HG03342 (cell line): ENCODE results near the gene KMT2E.
"Not testable (repeated sequence)": the region's sequence is repeated elsewhere in the genome, so short reads cannot be mapped to it uniquely, and the experiment has no call there.

Source experiments
- ATAC-seq: cut with Tn5 transposase; IDR thresholded peaks from one replicate; pipeline ENCODE4 v1.9.1; 2021; ENCODE audit warnings: mild to moderate bottlenecking, moderate library complexity; ENCODE audit not compliant: unreplicated experiment

Gene KMT2E

DNA sequence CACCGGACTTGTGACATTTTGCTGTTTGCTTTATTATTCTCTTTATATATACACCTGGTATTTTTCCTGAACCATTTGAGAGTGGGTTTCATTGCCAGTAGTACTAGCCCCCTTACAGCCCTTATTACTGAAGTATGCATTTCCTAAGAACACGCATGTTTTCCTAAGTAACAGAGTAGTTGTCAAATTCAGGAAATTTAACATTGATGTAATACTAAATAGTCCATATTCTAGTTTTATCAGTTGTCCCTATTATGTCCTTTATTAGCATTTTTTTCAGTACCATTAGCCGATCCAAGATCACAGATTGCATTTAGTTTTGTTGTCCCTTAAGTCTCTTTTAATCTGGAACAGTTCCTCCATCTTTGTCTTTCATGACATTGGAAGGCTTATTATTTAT, 8.0 kb downstream of the KMT2E start:
- no peak for ATAC-seq

DNA sequence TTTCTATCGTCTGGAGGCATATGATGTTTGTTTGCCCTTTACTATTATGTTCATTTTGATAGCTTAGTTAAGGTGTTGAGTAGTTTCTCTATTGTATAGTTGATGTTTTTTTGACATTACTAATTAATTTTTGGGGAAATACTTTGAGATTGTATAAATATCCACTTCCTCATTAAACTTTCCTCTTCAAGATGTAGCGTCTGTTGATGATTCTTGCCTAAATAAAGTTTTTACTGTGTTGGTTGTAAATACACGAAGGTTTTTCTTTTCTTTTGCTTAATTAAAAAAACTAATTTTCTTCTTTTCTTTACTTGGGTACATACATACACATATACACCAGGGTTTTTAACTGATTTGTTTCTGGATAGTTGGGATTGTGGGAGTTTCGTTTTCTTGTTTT, 8.5 kb downstream of the KMT2E start:
- no peak for ATAC-seq

DNA sequence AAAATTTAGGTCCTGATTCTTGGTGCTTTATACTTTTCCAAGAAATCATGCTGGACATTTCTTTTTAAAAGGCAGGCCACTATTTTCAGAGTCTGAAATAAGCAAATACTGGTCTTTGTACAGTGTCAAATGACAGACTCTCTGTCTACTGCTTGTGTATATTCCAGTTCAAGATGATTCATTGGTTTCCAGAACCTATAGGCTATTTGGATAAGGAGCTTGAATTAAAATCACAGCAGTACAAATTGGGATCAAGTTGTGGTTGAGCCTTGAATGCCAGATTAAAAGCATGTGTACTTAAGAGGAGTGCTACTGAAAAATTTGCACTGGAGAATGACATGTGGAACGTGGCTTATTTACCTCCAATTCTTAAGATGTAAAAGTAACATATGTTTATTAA, 10.7 kb downstream of the KMT2E start:
- ATAC-seq = no peak

DNA sequence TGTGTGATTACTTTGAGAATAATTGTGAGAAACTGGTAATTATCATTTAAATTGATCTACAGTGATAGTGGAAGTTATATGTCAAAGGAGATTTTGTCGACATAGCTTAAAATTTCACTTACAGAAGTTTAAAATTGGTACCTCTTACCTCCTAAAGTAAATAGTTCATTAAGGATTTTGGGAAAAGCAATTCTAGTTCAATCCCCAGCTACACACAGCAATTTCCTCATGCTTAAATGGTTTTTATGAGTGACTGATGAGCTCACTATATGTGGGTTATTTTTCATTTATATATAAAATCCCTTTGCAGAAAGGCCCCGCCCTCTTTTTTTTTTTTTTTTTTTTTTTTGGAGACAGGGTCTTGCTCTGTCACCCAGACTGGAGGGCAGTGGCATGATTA, 12.7 kb downstream of the KMT2E start:
- ATAC-seq = no peak

DNA sequence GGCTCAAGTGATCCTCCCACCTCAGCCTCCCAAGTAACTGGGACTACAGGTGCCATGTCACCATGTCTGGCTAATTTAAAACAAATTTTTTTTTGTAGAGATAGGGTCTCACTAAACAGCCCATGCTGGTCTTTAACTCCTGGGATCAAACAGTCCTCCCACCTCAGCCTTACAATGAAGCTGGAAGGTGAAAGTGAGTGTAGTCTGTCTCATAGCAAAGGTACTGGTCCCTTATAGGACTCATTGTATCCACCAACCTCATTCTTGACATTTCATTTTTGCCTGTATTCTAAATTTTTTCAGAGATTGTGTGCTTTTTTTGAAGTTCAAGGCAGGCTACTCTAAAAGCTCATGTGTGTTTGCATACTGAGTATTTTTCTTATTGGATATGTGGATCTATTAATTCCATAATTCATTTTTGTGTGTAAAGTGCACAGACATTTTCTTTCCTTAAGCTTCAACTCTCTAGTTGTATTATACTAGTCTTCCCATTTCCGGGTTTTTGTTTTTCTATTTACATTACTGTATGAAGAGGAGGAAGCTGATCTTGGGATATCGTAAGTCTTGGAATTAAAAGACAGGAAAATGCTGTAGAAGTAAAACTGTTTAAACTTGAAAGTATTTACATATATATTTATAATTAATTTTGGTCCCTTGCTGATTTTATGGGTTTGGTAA, 13.3 kb downstream of the KMT2E start:
- ATAC-seq = no peak

DNA sequence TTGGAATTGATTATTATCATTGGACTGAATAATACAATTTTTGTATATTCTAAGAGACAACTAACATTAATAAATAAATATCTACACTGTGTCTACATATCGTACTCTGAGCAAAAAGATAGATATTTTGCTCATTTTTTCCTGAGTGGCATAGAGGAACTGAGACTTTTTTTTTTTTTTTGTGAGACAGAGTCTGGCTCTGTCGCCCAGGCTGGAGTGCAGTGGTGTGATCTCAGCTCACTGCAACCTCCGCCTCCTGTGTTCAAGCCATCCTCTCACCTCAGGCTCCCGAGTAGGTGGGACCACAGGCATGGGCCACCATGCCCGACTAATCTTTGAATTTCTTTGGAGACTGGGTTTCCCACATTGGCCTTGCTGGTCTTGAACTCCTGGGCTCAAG, 14.0 kb downstream of the KMT2E start:
- peak; percentile 59 for ATAC-seq

DNA sequence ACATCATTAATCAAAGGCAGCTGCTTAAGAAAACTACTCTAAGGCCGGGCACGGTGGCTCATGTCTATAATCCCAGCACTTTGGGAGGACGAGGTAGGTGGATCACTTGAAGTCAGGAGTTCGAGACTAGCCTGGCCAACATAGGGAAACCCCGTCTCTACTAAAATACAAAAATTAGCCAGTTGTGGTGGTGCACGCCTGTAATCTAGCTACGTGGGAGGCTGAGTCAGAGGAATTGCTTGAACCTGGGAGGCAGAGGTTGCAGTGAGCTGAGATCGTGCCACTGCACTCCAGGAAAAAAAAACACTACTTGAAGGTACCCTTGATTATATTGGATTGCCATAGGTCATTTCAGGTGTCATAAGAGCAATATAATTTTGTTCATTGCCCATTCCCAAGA, 14.9 kb downstream of the KMT2E start:
- not testable (repeated sequence) for ATAC-seq

DNA sequence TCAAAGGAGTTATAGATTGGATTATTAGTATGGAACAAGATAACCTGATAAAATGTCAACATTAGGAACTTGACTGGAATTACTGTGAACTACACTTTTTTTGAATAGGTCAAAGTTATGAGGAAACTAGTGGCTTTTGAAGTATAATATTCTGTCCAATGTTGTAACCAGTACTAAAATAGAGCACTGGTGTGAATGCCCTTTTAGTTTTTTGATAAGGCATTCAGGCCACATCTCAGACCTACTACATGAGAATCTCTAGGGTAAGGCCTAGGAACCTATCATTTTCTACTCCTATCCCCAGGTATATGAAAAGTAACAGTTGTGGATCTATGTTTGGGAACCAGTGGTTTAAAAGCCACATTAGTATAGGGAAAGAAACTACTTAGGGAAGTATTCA, 16.4 kb downstream of the KMT2E start:
- no peak for ATAC-seq

DNA sequence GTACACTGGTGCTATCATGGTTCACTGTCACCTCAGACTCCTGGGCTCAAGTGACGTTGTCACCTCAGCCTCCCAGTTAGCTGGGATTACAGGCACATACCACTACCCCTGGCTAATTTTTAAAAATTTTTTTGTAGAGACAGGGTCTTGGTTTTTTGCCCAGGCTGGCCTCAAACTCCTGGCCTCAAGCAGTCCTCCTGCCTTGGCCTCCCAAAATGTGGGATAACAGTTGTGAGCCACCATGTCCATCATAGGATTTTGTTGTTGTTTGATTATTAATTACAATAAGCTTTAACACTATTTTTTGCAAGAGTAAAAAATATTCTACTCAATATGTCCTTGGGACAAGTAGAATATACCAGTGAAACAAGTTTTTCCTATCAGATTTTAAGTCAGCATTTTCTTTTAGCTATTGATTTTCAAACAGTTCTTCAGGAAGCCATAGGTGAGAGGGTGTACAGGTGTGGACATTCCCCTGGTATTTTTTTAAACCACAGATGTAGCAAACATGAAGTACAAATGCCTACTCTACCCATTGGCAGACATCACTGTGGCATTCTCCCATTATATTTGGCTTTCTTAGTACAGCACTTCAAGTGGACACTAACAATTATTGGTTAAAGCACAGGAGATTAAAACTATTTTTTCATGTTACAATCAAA, 18.7 kb downstream of the KMT2E start:
- no peak for ATAC-seq

DNA sequence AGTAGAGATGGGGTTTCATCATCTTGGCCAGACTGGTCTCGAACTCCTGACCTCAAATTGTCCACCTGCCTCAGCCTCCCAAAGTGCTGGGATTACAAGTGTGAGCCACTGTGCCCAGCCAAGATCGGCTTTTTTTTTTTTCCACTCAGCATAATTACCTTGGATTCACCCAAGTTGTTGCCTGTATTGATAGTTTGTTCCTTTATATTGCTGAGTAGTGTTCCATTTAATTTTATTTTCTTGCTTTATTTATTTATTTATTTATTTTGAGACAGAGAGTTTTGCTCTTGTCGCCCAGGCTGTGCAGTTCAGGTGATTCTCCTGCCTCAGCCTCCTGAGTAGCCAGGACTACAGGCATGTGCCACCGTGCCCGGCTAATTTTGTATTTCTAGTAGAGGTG, 21.3 kb downstream of the KMT2E start:
- ATAC-seq = no peak

DNA sequence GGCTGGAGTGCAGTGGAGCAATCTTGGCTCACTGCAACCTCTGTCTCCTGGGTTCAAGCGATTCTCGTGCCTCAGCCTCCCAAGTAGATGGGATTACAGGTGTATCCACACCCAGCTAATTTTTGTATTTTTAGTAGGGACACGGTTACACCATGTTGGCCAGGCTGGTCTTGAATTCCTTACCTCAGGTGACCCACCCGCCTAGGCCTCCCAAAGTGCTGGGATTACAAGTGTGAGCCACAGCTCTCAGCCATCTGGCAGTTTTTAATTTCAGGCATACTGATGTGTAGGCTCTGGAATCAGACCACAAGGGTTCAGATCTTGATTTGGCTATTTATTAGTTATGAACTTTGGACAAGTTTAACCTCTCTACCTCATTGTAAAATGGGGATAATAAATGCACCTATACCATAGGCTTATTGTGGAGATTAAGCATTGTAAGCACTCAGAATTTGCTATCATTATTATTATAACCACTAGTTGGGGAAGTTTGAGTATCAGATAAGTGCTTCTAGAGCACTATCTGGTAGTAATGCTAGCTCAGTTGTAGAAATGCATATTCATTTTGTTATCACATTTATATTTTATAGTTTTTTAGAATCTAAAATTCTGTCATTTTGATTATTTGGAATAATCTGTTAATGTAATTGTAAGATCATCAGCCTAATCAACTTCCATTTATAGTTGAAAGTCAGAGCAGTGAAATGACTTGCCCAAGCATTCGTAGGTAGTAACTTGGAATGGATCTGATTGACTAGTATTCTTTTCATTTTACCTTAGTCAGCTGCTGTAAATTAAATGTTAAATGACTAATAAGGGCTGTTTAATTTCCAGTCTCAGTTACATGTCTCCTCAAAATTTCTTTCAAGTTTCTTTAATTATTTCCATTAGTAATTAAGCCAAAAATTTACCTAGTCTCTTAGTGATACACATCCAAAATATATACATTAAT, 22.5 kb downstream of the KMT2E start:
- ATAC-seq = no peak

DNA sequence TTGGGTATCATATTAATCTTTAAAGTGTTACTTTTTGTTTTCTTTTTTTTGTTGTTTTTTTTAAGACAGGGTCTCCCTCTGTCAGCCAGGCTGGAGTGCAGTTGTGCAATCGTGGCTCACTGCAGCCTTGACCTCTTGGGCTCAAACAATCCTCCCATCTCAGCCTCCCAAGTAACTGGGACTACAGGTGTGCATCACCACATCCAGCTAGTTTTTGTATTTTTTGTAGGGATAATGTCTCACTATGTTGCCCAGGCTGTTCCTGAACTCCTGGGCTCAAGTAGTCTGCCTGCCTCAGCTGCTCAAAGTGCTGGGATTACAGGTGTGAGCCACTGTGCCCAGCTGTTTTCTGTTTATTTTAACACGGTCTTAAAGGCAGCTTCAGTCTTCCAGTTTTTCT, 23.3 kb downstream of the KMT2E start:
- ATAC-seq = no peak

DNA sequence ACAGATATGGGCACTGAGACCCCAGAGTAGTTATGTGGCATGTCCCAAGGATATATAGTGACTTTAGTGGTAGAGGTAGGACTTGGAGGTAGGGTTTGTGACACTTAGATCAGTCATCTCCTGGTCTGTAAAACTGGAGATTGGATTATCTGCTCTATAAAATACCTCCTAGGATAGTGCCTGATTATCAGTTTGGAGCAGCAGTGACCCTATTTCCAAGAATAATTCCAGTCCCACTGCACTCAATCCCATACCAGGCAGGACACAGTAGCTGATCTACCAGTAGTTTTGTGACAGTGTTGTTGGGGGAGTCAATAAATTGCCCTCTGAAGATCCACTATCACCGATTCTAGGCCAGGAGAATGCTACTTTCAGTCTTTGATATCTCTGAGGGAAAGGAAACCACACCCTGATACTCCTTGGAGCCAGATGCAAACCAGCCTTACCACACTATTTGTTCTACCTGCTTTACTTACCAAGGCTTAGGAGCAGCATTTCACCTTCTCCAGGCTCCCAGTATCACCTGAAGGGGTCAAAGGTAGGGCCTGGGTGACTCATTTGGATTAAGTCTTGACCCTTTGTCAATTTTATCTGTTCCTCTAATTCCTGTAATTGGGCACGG, 30.6 kb downstream of the KMT2E start:
- no peak for ATAC-seq

DNA sequence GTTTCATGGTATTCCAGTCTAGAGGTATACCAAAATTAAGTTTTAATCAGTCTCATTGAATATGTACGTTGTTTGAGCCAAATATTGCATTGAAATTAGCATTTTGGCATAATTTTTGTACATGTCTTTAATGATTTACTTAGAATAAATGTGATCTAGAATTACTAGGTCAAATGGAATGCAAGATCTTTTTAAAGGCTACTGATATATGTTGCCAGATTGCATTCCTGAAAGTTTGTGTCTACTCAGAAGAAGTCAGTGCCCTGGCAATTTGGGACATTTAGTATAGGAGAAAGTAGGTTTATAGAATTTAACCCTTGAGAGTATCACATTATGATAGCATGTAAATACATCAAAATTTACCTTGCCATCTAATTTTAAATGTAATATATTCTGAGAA, 32.4 kb downstream of the KMT2E start:
- no peak for ATAC-seq

DNA sequence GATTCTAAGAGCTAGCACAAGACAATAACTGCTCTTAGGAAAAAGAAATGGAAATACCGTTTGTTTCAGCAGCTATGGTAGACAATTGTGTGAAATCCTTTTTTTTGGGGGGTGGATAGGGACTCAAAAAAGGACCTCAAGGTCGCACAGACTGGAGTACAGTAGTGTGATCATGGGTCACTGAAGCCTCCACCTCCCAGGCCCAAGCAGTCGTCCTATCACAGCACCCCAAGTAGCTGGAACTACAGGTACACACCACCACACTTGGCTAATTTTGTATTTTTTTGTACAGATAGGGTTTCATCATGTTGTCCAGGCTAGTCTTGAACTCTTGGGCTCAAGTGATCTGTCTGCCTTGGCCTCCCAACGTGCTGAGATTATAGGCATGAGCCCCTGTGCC, 33.9 kb downstream of the KMT2E start:
- no peak for ATAC-seq

DNA sequence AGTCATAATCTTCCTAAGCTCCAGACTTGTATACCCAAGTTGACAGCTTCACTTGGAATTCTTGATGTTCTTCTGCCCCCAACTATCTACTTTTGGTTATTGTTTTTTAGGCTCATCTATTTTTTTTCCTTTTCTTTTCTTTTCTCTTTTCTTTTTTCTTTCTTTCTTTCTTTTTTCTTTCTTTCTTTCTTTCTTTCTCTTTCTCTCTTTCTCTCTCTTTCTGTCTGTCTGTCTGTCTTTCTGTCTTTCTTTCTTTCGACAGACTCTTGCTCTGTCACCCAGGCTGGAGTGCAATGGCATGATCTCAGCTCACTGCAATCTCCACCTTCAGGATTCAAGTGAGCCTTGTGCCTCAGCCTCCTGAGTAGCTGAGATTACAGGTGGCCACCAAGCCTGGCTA, 36.5 kb downstream of the KMT2E start:
- ATAC-seq = no peak

DNA sequence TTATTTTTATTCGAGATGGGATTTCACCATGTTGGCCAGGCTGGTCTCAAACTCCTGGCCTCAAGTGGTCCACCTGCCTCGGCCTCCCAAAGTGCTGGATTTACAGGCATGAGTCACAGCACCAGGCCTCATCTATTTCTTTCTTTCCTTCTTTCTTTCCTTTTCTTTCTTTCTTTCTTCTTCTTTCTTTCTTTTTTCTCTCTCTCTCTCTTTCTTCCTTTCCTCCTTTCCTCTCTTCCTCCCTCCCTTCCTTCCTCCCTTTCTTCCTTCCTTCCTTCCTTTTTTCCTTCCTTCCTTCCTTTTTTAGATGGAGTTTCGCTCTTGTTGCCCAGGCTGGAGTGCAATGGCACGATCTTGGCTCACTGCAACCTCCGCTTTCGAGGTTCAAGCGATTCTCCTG, 36.9 kb downstream of the KMT2E start:
- ATAC-seq = not testable (repeated sequence)

DNA sequence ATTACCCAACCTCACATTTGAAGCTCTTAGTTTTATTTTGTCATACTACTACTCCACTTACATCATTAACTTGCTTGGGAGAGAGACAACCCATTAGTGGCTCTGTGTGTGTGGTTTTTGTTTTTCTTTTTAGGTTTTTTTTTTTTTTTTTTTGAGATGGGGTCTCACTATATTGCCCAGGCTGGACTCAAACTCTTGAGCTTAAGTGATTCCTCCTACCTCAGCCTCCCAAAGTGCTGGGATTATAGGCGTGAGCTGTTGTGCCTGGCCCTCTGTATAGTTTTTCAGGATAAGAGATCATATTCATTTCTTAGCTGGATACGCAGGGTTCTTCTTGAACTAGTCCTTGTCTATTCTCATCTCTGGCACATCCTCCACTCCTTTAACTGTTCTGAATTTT, 41.1 kb downstream of the KMT2E start:
- no peak for ATAC-seq

DNA sequence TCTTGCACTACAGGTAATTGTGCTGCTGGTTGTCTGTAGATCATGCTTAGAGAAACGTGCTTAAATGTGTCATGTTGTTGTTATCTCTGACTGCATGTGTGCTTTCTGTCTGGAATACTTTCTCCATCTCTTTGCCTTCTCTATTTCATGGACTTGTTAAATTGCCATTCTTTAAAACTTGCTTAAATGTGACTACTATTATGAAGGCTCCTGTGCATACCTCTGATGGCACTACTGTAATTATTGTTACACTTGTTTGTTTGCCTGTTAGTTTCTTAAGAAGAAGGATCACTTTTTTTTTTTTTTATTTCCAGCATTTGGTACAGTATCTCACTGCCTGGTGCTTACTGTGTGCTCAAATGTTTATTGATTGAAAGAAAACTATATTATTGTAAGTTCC, 41.6 kb downstream of the KMT2E start:
- no peak for ATAC-seq

DNA sequence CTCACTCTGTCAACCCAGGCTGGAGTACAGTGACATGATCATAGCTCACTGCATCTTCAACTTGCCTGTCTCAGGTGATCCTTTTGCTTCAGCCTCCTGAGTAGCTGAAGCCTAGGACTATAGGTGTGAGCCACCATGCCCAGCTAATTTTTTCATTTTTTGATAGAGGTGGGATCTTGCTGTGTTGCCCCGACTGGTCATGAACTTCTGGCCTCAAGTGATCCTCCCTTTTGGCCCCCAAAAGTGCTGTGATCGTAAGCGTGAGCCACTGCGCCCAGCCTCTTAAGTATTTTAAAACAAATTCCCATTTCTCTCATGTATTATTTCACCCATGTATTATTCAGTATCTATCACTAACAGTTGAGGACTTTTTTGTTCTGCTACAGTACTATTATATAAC, 43.5 kb downstream of the KMT2E start:
- ATAC-seq = no peak

DNA sequence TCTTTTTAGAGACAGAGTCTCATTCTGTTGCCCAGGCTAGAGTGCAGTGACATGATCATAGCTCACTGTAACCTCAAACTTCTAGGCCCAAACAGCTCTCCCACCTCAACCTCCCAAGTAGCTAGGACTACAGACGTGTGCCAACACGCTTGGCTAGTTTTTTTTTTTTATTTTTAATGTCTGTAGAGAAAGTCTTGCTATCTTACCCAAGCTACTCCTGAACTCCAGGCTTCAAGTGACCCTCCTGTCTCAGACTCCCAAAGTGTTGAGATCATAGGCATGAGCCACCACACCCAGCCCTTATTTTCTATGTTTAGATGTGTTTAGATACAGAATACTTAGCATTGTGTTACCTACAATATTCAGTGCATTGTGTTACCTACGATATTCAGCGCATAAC, 46.4 kb downstream of the KMT2E start:
- ATAC-seq = no peak
